SK-N-SH (cell line): ENCODE data around the gene CYSLTR2. TPM values are rescaled to one million over a fixed set of nuclear protein-coding genes. Genes with fewer than 3 reads are reported as not detected.

Experiments
- CTCF ChIA-PET: fragments of 300-600, 350-600 bp; formaldehyde crosslinking; extraction: SDS; loops from one replicate; lab custom pipeline; 2021; lab: Yijun Ruan, JAX
- POLR2A ChIA-PET: fragments of 350-600 bp; sonication (Branson Sonifier 250); formaldehyde crosslinking; extraction: SDS; loops from one replicate; lab custom pipeline; 2020; ENCODE audit warnings: antibody characterized with exemption, inconsistent platforms; lab: Yijun Ruan, JAX
- DNase-seq: peaks from one replicate; pipeline ENCODE4 v3.0.0; 2012
- H2AFZ ChIP-seq: fragments of 200-600 bp; sonication (generic); 2 replicates; pipeline ENCODE4 v1.8.1; 2016; ENCODE audit warnings: antibody characterized with exemption, mild to moderate bottlenecking, low read depth
- H3F3A ChIP-seq: fragments of 200-600 bp; sonication (generic); replicated peaks from 2 replicates; pipeline ENCODE3; 2016; ENCODE audit warnings: antibody characterized with exemption, mild to moderate bottlenecking; ENCODE audit not compliant: insufficient read depth
- H3K27ac ChIP-seq, 2 experiments: fragments of 200-500 bp in 1 of 2; fragments of 200-600 bp in 1 of 2; sonication (Bioruptor generic) in 1 of 2; sonication (generic), shearing (Covaris generic) in 1 of 2; 2 replicates each; pipeline versions ENCODE4 v1.5.1 to v1.6.1; 2014 to 2016; ENCODE audit warnings: low read depth in 2 of 2, inconsistent platforms in 1 of 2, low read length in 1 of 2, mild to moderate bottlenecking in 1 of 2, mixed read lengths in 1 of 2
- H3K27me3 ChIP-seq: fragments of 200-600 bp; sonication (generic), shearing (Covaris generic); 2 replicates; pipeline ENCODE4 v1.6.1; 2016; ENCODE audit warnings: mixed run types; ENCODE audit not compliant: insufficient read depth
- H3K36me3 ChIP-seq, 2 experiments: fragments of 200-500 bp in 1 of 2; fragments of 200-600 bp in 1 of 2; sonication (Bioruptor generic) in 1 of 2; sonication (generic) in 1 of 2; replicated peaks in 1 of 2; 2 replicates each; pipeline versions ENCODE3 to v1.5.1; 2014 to 2016; ENCODE audit warnings: low read length in 1 of 2, mild to moderate bottlenecking in 1 of 2; ENCODE audit not compliant: insufficient read depth in 2 of 2, control insufficient read depth in 1 of 2
- H3K4me1 ChIP-seq, 2 experiments: fragments of 200-500 bp in 1 of 2; fragments of 200-600 bp in 1 of 2; sonication (Bioruptor generic) in 1 of 2; sonication (generic), shearing (Covaris generic) in 1 of 2; 2 replicates each; pipeline versions ENCODE4 v1.5.1 to v1.6.1; 2014 to 2016; ENCODE audit warnings: low read depth in 1 of 2, low read length in 1 of 2, mixed run types in 1 of 2; ENCODE audit not compliant: insufficient read depth in 2 of 2, control insufficient read depth in 1 of 2
- H3K4me2 ChIP-seq: fragments of 200-600 bp; sonication (generic), shearing (Covaris generic); 2 replicates; pipeline ENCODE4 v1.6.1; 2017; ENCODE audit warnings: mixed run types
- H3K4me3 ChIP-seq, 2 experiments: fragments of 200-500 bp in 1 of 2; fragments of 200-600 bp in 1 of 2; sonication (Bioruptor generic) in 1 of 2; sonication (generic), shearing (Covaris generic) in 1 of 2; 2 replicates each; pipeline versions ENCODE4 v1.5.1 to v1.8.1; 2014 to 2016; ENCODE audit warnings: low read depth in 2 of 2, inconsistent platforms in 1 of 2, low read length in 1 of 2, mild to moderate bottlenecking in 1 of 2, mixed read lengths in 1 of 2, moderate library complexity in 1 of 2
- H3K79me2 ChIP-seq: fragments of 200-600 bp; sonication (generic); 2 replicates; pipeline ENCODE4 v1.8.1; 2017; ENCODE audit warnings: mild to moderate bottlenecking; ENCODE audit not compliant: insufficient read depth
- H3K9ac ChIP-seq: fragments of 200-600 bp; sonication (generic); 2 replicates; pipeline ENCODE4 v1.6.1; 2017; ENCODE audit warnings: mixed run types
- H3K9me2 ChIP-seq: fragments of 200-600 bp; sonication (generic); 2 replicates; pipeline ENCODE4 v1.6.1; 2017; ENCODE audit warnings: mixed run types
- H3K9me3 ChIP-seq: fragments of 200-600 bp; sonication (generic); 2 replicates; pipeline ENCODE4 v1.6.1; 2017; ENCODE audit warnings: mixed run types, mild to moderate bottlenecking, moderate library complexity
- H4K20me1 ChIP-seq: fragments of 200-600 bp; sonication (generic); 2 replicates; pipeline ENCODE4 v1.6.1; 2017; ENCODE audit warnings: mild to moderate bottlenecking, mixed run types; ENCODE audit not compliant: insufficient read depth
- CHD2 ChIP-seq: fragments of 150-350 bp; IDR thresholded peaks from 2 replicates; pipeline ENCODE4 v1.6.1; 2018; ENCODE audit warnings: low read length; ENCODE audit not compliant: partially characterized antibody
- CTCF ChIP-seq: fragments of 200-600 bp; sonication (generic); IDR thresholded peaks from 2 replicates; pipeline ENCODE4 v1.6.1; 2017; ENCODE audit warnings: antibody characterized with exemption, mild to moderate bottlenecking, moderate library complexity
- FOXM1 ChIP-seq: IDR thresholded peaks from 2 replicates; pipeline ENCODE4 v1.4.0; 2012; ENCODE audit warnings: low read depth, mild to moderate bottlenecking
- GABPA ChIP-seq: IDR thresholded peaks from 2 replicates; pipeline ENCODE4 v1.4.0; 2012; ENCODE audit warnings: low read depth, mild to moderate bottlenecking
- MAX ChIP-seq: IDR thresholded peaks from 2 replicates; pipeline ENCODE4 v1.4.0; 2012; ENCODE audit warnings: low read depth
- NFIC ChIP-seq: IDR thresholded peaks from 2 replicates; pipeline ENCODE4 v1.4.0; 2012; ENCODE audit warnings: borderline replicate concordance
- NRF1 ChIP-seq: IDR thresholded peaks from 2 replicates; pipeline ENCODE4 v1.6.1; 2012; ENCODE audit warnings: low read depth, mild to moderate bottlenecking, low read length
- PBX3 ChIP-seq: IDR thresholded peaks from 2 replicates; pipeline ENCODE4; 2012
- POLR2AphosphoS5 ChIP-seq: IDR thresholded peaks from 2 replicates; pipeline ENCODE4 v1.6.1; 2012; ENCODE audit warnings: low read depth, low read length
- RCOR1 ChIP-seq: fragments of 150-350 bp; IDR thresholded peaks from 2 replicates; pipeline ENCODE4 v1.6.1; 2017; ENCODE audit warnings: antibody characterized with exemption, low read length
- SIN3A ChIP-seq: IDR thresholded peaks from 2 replicates; pipeline ENCODE4 v1.6.1; 2012; ENCODE audit warnings: low read depth, mild to moderate bottlenecking, low read length, moderate library complexity, borderline replicate concordance
- SMC3 ChIP-seq: IDR thresholded peaks from 2 replicates; pipeline ENCODE4 v1.6.1; 2012; ENCODE audit warnings: low read depth, low read length, improper control_type of control experiment
- USF2 ChIP-seq: fragments of 150-350 bp; IDR thresholded peaks from 2 replicates; pipeline ENCODE4 v1.6.1; 2017; ENCODE audit warnings: antibody characterized with exemption, low read length, low read depth, borderline replicate concordance
- YY1 ChIP-seq: IDR thresholded peaks from 2 replicates; pipeline ENCODE4 v1.4.0; 2012; ENCODE audit warnings: low read depth, mild to moderate bottlenecking
- WGBS: methylation state at CpG from one replicate; pipeline ENCODE4 v1.1.6; 2017; ENCODE audit warnings: low lambda C conversion rate; 5-methylcytosine and 5-hydroxymethylcytosine counted together
- polyA plus RNA-seq, 3 experiments: library from polyadenylated mRNA; depleted of rRNA; stranded (reverse); fragments of >200 nt; gene quantifications; 2 replicates each; pipeline ENCODE4 v1.2.3, GENCODE V29; 2012

The CYSLTR2 gene
- polyA plus RNA-seq, 1 of the 3 experiments (the other 2 are of a cell fraction), result 0.12 TPM

GRCh38 chr13:48723168-48723567 lies 69.4 kb downstream of the CYSLTR2 start:
- Histone ChIP-seq H3F3A (no peaks in the 10 kb centered on the region), H3K4me2 (no peak overlapping the region), H2AFZ (no peak overlapping the region), H4K20me1 (no peaks in the 10 kb centered on the region), H3K9ac (no peak overlapping the region), H3K9me2 (no peaks in the 10 kb centered on the region), H3K4me1 (no peaks in the 10 kb centered on the region; a peak in 1 of 4 replicates), H3K4me3 (no peak overlapping the region), H3K27me3 (no peaks in the 10 kb centered on the region), H3K36me3 (no peaks in the 10 kb centered on the region), H3K27ac (no peak overlapping the region), H3K9me3 (peaks cover 7% of the 10 kb centered on the region; the same call in 1 of the 2 replicates), H3K79me2 (no peaks in the 10 kb centered on the region)
- ChIA-PET POLR2A (no interaction called here), CTCF (interaction anchor here (0.7 to 2.4 kb wide), 4 partner anchors 8 to 63 kb away, joined by 3 to 10 read pairs (median 4); no protein-coding TSS in a partner anchor)
- 100% methylated on average over 1 of the region's 1 CpG for WGBS
- no peak for DNase-seq
- TF ChIP-seq NRF1 (no peak), NFIC (no peak), YY1 (no peak), POLR2AphosphoS5 (no peak)

- POLR2A ChIA-PET, result no interaction called here
These were observed 71.5 kb downstream of the CYSLTR2 start for GRCh38 chr13:48725271-48725670.

GRCh38 chr13:48726711-48727110 lies 73.0 kb downstream of the CYSLTR2 start:
- Histone ChIP-seq H3K4me3 (no peak overlapping the region), H4K20me1 (no peaks in the 10 kb centered on the region), H3K9me2 (no peaks in the 10 kb centered on the region), H2AFZ (no peak overlapping the region), H3K4me2 (no peak overlapping the region), H3K9me3 (no peaks in the 10 kb centered on the region), H3K79me2 (no peaks in the 10 kb centered on the region), H3K36me3 (no peaks in the 10 kb centered on the region), H3K4me1 (no peaks in the 10 kb centered on the region; a peak in 1 of 4 replicates), H3F3A (no peaks in the 10 kb centered on the region), H3K9ac (no peak overlapping the region), H3K27ac (no peak overlapping the region), H3K27me3 (no peaks in the 10 kb centered on the region)
- ChIA-PET CTCF (interaction anchor here (1.1 kb wide), 1 partner anchor 43 kb away, joined by 3 read pairs; no protein-coding TSS in a partner anchor), POLR2A (no interaction called here)
- DNase-seq, result no peak
- 37% methylated on average over 2 of the region's 2 CpGs for WGBS
- TF ChIP-seq USF2, result no peak
- no peak for TF ChIP-seq NRF1
- no peak for TF ChIP-seq MAX
- no peak for TF ChIP-seq SIN3A
- TF ChIP-seq FOXM1, result no peak
- no peak for TF ChIP-seq RCOR1
- TF ChIP-seq CTCF, result no peak

More at GRCh38 chr13:48725271-48725670, 71.5 kb downstream of the CYSLTR2 start:
- Histone ChIP-seq H3F3A (no peaks in the 10 kb centered on the region), H3K4me1 (no peaks in the 10 kb centered on the region; a peak in 1 of 4 replicates), H3K9ac (no peak overlapping the region), H4K20me1 (no peaks in the 10 kb centered on the region), H3K9me2 (no peaks in the 10 kb centered on the region), H3K27me3 (no peaks in the 10 kb centered on the region), H3K27ac (no peak overlapping the region), H2AFZ (no peak overlapping the region), H3K9me3 (no peaks in the 10 kb centered on the region), H3K36me3 (no peaks in the 10 kb centered on the region), H3K4me2 (no peak overlapping the region), H3K79me2 (no peaks in the 10 kb centered on the region), H3K4me3 (no peak overlapping the region)
- no peak for DNase-seq
- CTCF ChIA-PET, result no interaction called here
- TF ChIP-seq PBX3 (no peak), SMC3 (no peak), MAX (no peak), CHD2 (no peak), RCOR1 (no peak), GABPA (no peak)
